GM23338 (cell line): ENCODE results near the gene P2RX4.

Source experiments
- CREB1 ChIP-seq: fragments of 250-450 bp; sonication (Bioruptor Pico); IDR thresholded peaks from 2 replicates; pipeline ENCODE4 v1.5.0; 2020; ENCODE audit warnings: low read depth, mild to moderate bottlenecking, moderate library complexity
- CTCF ChIP-seq, 2 experiments: fragments of 200-600 bp in 1 of 2; sonication (generic) in 1 of 2; conservative IDR thresholded peaks; 2 replicates each; pipeline versions ENCODE4 v1.5.1 to v1.6.1; 2016 to 2017; ENCODE audit warnings: antibody characterized with exemption in 2 of 2, low read depth in 2 of 2, mild to moderate bottlenecking in 2 of 2, moderate library complexity in 1 of 2
- EZH2 ChIP-seq: fragments of 200-600 bp; sonication (generic); IDR thresholded peaks from one replicate; pipeline ENCODE4 v1.8.0; 2017; ENCODE audit warnings: antibody characterized with exemption, mild to moderate bottlenecking, low read depth; ENCODE audit not compliant: unreplicated experiment
- EZH2phosphoT487 ChIP-seq: fragments of 200-600 bp; sonication (generic); IDR thresholded peaks from one replicate; pipeline ENCODE4 v1.8.1; 2018; ENCODE audit warnings: antibody characterized with exemption; ENCODE audit not compliant: unreplicated experiment
- JUNB ChIP-seq: IDR thresholded peaks from one replicate; pipeline ENCODE4 v1.6.1; 2016; ENCODE audit warnings: antibody characterized with exemption; ENCODE audit not compliant: unreplicated experiment
- POLR2AphosphoS5 ChIP-seq: IDR thresholded peaks from 2 replicates; pipeline ENCODE4 v1.6.1; 2016; ENCODE audit warnings: antibody characterized with exemption, low read depth
- REST ChIP-seq: IDR thresholded peaks from one replicate; pipeline ENCODE4 v1.6.1; 2018; ENCODE audit warnings: antibody characterized with exemption; ENCODE audit not compliant: unreplicated experiment
- STAT1 ChIP-seq: IDR thresholded peaks from one replicate; pipeline ENCODE4 v1.6.1; 2016; ENCODE audit warnings: antibody characterized with exemption; ENCODE audit not compliant: unreplicated experiment

DNA sequence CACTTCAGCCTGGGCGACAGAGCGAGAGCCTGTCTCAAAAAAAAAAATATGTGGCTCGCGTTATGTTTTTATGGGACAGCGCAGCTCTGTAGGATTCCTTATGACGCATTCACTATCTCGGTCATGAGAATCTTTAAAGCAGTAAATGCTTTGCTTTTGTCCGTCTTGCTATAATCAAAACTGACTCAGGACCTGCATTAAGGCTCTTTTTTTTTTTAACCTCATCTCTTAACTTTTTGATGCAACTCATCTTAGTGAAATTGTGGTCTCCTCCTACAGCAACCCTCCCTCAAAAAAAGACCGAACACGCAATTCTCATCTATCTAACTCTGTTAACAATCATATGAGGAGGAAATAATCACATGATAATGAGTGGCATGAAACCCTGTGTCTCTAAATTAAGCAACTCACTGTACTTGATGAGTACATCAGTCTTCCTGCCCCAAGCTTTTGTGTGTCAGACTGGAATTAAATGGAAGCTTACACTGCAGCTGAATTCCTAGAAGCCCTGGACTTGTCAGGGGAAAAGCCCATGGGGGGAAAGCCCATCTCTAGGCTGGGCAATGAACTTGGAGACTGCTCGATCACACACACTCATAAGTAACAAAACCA, 4.3 kb downstream of the P2RX4 start:
- TF ChIP-seq CTCF (conservative IDR thresholded peaks at IDR 0.05; ENCODE audit: low read depth in 2 of 2) (no peak), EZH2phosphoT487 (no peak), CREB1 (CRISPR knock-in tag) (no peak), EZH2 (no peak), POLR2AphosphoS5 (no peak), JUNB (no peak), STAT1 (no peak), REST (no peak)
